Measurements from ENCODE around the gene TGDS.
A peak's percentile ranks its signal among the peaks of the same experiment; 100 is the strongest.
"Not testable (repeated sequence)": the region's sequence is repeated elsewhere in the genome, so short reads cannot be mapped to it uniquely, and the experiment has no call there.

The TGDS gene

GRCh38 chr13:94557684-94558235 lies 38.2 kb downstream of the TGDS start:
- H3K4me3 ChIP-seq (ENCODE audit: low read depth, low read length): no peak overlapping the region
- DNase-seq (ENCODE audit: low read depth): no peak

- DNase-seq (ENCODE audit: low read depth): no peak
- H3K4me3 ChIP-seq (ENCODE audit: low read depth, low read length): no peak overlapping the region
Observed at GRCh38 chr13:94556621-94557020, 39.3 kb downstream of the TGDS start.

GRCh38 chr13:94556041-94556440 lies 39.9 kb downstream of the TGDS start:
- H3K4me3 ChIP-seq (ENCODE audit: low read depth, low read length): no peak overlapping the region
- DNase-seq (ENCODE audit: low read depth): no peak

- no peak for DNase-seq (ENCODE audit: low read depth)
- H3K4me3 ChIP-seq (ENCODE audit: low read depth, low read length): no peak overlapping the region
Observed at GRCh38 chr13:94553766-94554165, 42.2 kb downstream of the TGDS start.

GRCh38 chr13:94552095-94552494 lies 43.9 kb downstream of the TGDS start:
- no peak for DNase-seq (ENCODE audit: low read depth)
- no peak overlapping the region for H3K4me3 ChIP-seq (ENCODE audit: low read depth, low read length)

- no peak for DNase-seq (ENCODE audit: low read depth)
Observed at GRCh38 chr13:94550062-94550738, 45.8 kb downstream of the TGDS start.

GRCh38 chr13:94549232-94550061 lies 46.5 kb downstream of the TGDS start:
- H3K4me3 ChIP-seq (ENCODE audit: low read depth, low read length): peak overlapping the region; percentile 63
- DNase-seq (ENCODE audit: low read depth): peak; percentile 93

More at GRCh38 chr13:94550062-94550738, 45.8 kb downstream of the TGDS start:
- H3K4me3 ChIP-seq (ENCODE audit: low read depth, low read length): peak overlapping the region; percentile 63

- no peak for DNase-seq (ENCODE audit: low read depth)
- H3K4me3 ChIP-seq (ENCODE audit: low read depth, low read length): peak overlapping the region; percentile 63
Observed at GRCh38 chr13:94548821-94549231, 47.1 kb downstream of the TGDS start.

- no peak for DNase-seq (ENCODE audit: low read depth)
Observed at GRCh38 chr13:94548382-94548781, 47.6 kb downstream of the TGDS start.

GRCh38 chr13:94546061-94546839 lies 49.7 kb downstream of the TGDS start:
- no peak overlapping the region for H3K4me3 ChIP-seq (ENCODE audit: low read depth, low read length)
- no peak for DNase-seq (ENCODE audit: low read depth)

More at GRCh38 chr13:94548382-94548781, 47.6 kb downstream of the TGDS start:
- H3K4me3 ChIP-seq (ENCODE audit: low read depth, low read length): peak overlapping the region; percentile 63

- H3K4me3 ChIP-seq (ENCODE audit: low read depth, low read length): no peak overlapping the region
- no peak for DNase-seq (ENCODE audit: low read depth)
Observed at GRCh38 chr13:94544922-94545321, 51.0 kb downstream of the TGDS start.

GRCh38 chr13:94542917-94543316 lies 53.0 kb downstream of the TGDS start:
- no peak for DNase-seq (ENCODE audit: low read depth)
- no peak overlapping the region for H3K4me3 ChIP-seq (ENCODE audit: low read depth, low read length)

GRCh38 chr13:94537740-94538630 lies 58.0 kb downstream of the TGDS start:
- DNase-seq (ENCODE audit: low read depth): no peak
- H3K4me3 ChIP-seq (ENCODE audit: low read depth, low read length): no peak overlapping the region

GRCh38 chr13:94535775-94536174 lies 60.2 kb downstream of the TGDS start:
- H3K4me3 ChIP-seq (ENCODE audit: low read depth, low read length): no peak overlapping the region
- no peak for DNase-seq (ENCODE audit: low read depth)

- no peak for DNase-seq (ENCODE audit: low read depth)
- H3K4me3 ChIP-seq (ENCODE audit: low read depth, low read length): no peak overlapping the region
Observed at GRCh38 chr13:94535231-94535630, 60.7 kb downstream of the TGDS start.

- no peak overlapping the region for H3K4me3 ChIP-seq (ENCODE audit: low read depth, low read length)
- DNase-seq (ENCODE audit: low read depth): no peak
Observed at GRCh38 chr13:94534166-94534565, 61.8 kb downstream of the TGDS start.

GRCh38 chr13:94532278-94532677 lies 63.7 kb downstream of the TGDS start:
- not testable (repeated sequence) for H3K4me3 ChIP-seq (ENCODE audit: low read depth, low read length); DNase-seq (ENCODE audit: low read depth)

- DNase-seq (ENCODE audit: low read depth); H3K4me3 ChIP-seq (ENCODE audit: low read depth, low read length): not testable (repeated sequence)
Observed at GRCh38 chr13:94526956-94527355, 69.0 kb downstream of the TGDS start.

- H3K4me3 ChIP-seq (ENCODE audit: low read depth, low read length): no peak overlapping the region
- DNase-seq (ENCODE audit: low read depth): no peak
Observed at GRCh38 chr13:94525781-94526180, 70.2 kb downstream of the TGDS start.

All from skeletal muscle cell (primary cell).